ENCODE measurements around the gene CEP20.

DNA sequence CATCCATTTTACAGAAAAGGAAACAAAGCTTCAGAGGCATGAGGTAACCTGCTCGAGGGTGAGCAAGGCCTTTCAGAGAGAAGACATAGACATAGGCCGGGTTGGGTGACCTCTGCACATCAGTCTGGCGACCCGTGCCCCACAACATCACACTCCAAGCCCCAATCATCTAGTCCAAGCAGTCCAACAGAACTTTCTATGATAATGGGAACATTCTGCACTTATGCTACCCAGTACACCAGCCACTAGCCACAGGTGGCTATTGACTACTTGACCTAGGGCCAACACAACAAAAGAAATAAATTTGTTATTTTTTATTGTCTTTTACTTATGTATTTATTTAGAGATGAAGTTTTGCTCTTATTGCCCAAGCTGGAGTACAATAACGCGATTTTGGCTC is 52.3 kb downstream of the CEP20 start:
- no peak for TF ChIP-seq CTCF (conservative IDR thresholded peaks at IDR 0.05; ENCODE audit: low read depth, low read length)
- TF ChIP-seq EZH2 (IDR thresholded peaks at IDR 0.05; ENCODE audit: low read length, unreplicated experiment), result no peak
- no peak for TF ChIP-seq EZH2phosphoT487 (IDR thresholded peaks at IDR 0.05; ENCODE audit: borderline replicate concordance, low read length)
